Measurements from ENCODE around the gene GPSM1. TPM values are rescaled to one million over a fixed set of nuclear protein-coding genes. Genes with fewer than 3 reads are reported as not detected.
A peak's percentile ranks its signal among the peaks of the same experiment; 100 is the strongest.

The GPSM1 gene
- total RNA-seq, 1 experiment from 2014 or later: 26.9 TPM

GRCh38 chr9:136297016-136297691, 30.2 kb upstream of the GPSM1 start:
- H3K9me3 ChIP-seq (ENCODE audit: low read length): no peaks in the 10 kb centered on the region
- POLR2A ChIA-PET (ENCODE audit: unreplicated experiment): interaction anchor here (0.8 kb wide), 1 partner anchor 66 kb away, joined by 3 read pairs; no protein-coding TSS in a partner anchor
- peak overlapping the region; percentile 64 for H3K4me3 ChIP-seq (ENCODE audit: low read length)
- H3K9ac ChIP-seq (ENCODE audit: low read length): no peak overlapping the region
- intact Hi-C loops (cut with micrococcal nuclease): no loop called here
- DNase-seq (peak; percentile 16), ATAC-seq (peak; percentile 57)
- peak overlapping the region; percentile 95 for H3K4me2 ChIP-seq (ENCODE audit: low read length)
- H4K20me1 ChIP-seq (ENCODE audit: low read length): no peaks in the 10 kb centered on the region
- H3K27me3 ChIP-seq (ENCODE audit: low read length): no peaks in the 10 kb centered on the region
- TF ChIP-seq EZH2 (IDR thresholded peaks at IDR 0.05; ENCODE audit: low read length, unreplicated experiment): no peak
- no peak for TF ChIP-seq EZH2phosphoT487 (IDR thresholded peaks at IDR 0.05; ENCODE audit: borderline replicate concordance, low read length)
- TF ChIP-seq CTCF (conservative IDR thresholded peaks at IDR 0.05; ENCODE audit: low read depth, low read length): no peak
- no peaks in the 10 kb centered on the region for H3K36me3 ChIP-seq (ENCODE audit: low read depth, low read length)
- peak overlapping the region; percentile 78 for H2AFZ ChIP-seq (ENCODE audit: low read length)
- no peaks in the 10 kb centered on the region for H3F3A ChIP-seq (ENCODE audit: low read length, unreplicated experiment)
- CTCF ChIA-PET: no interaction called here
- no peaks in the 10 kb centered on the region for H3K79me2 ChIP-seq (ENCODE audit: low read length)
- peaks cover 9% of the 10 kb centered on the region for H3K4me1 ChIP-seq (ENCODE audit: insufficient read depth, low read length)
- no TSS peak for BruUV-seq (replicated peaks)
- H3K9me2 ChIP-seq (replicated peaks; ENCODE audit: low read length): no peaks in the 10 kb centered on the region
- H3K27ac ChIP-seq (ENCODE audit: low read length): no peak overlapping the region

DNA sequence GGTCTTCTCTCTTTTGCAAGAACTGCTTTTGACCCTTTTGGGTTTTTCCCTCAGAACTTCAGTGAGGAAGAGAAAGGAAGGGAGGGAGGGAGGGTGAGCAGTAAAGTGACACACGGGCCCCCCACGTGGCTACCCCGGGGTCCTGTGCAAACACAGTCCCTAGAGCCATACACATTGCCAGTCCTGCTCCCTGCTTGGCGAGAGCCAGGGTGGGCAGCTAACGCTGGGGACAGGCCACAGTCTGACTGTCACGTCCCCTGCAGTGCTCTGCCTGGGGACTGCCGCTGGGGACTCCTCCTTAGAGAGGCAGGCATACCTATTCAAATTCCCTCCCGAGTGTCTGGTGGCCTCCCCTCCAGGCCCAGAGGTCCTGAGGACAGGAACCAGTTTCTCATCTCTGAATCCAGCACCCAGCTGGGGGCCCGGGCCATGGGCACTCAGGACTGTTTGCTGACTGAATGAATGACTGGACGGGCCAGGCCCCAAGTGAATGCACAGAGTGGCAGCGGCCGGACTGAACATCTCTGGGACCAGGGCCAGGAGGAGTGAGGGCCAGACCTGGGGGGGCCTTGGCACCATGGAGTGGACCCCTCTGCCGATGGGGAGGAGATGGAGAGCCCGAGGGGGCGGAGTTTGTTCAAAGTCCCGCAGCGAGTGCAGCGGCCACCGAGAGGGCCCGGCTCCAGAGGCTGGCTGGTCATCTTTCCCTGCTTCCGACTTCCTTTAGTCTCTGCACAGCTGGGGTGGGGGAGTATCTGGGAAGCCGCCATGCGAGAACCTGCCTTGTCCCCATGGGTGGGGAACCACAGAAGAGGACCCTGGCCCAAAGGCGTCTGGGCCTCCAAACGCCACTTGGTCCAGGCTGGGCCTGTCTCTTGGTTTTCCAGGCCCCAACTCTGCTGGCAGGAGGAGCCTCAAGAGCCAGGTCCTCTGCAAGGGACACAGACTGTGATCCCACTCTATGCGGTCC, 29.3 kb upstream of the GPSM1 start:
- no TSS peak for BruUV-seq (replicated peaks)
- no peaks in the 10 kb centered on the region for H3K79me2 ChIP-seq (ENCODE audit: low read length)
- ChIA-PET POLR2A (ENCODE audit: unreplicated experiment) (interaction anchor here (0.8 kb wide), 1 partner anchor 65 kb away, joined by 3 read pairs; no protein-coding TSS in a partner anchor), CTCF (no interaction called here)
- DNase-seq (no peak), ATAC-seq (no peak)
- intact Hi-C loops (cut with micrococcal nuclease): no loop called here
- H3K9ac ChIP-seq (ENCODE audit: low read length): no peak overlapping the region
- no peaks in the 10 kb centered on the region for H3K9me2 ChIP-seq (replicated peaks; ENCODE audit: low read length)
- H3K4me1 ChIP-seq (ENCODE audit: insufficient read depth, low read length): peaks cover 9% of the 10 kb centered on the region
- H3F3A ChIP-seq (ENCODE audit: low read length, unreplicated experiment): no peaks in the 10 kb centered on the region
- no peak overlapping the region for H3K4me2 ChIP-seq (ENCODE audit: low read length)
- no peaks in the 10 kb centered on the region for H3K36me3 ChIP-seq (ENCODE audit: low read depth, low read length)
- no peaks in the 10 kb centered on the region for H3K27me3 ChIP-seq (ENCODE audit: low read length)
- TF ChIP-seq CTCF (conservative IDR thresholded peaks at IDR 0.05; ENCODE audit: low read depth, low read length): no peak
- TF ChIP-seq EZH2phosphoT487 (IDR thresholded peaks at IDR 0.05; ENCODE audit: borderline replicate concordance, low read length): no peak
- TF ChIP-seq EZH2 (IDR thresholded peaks at IDR 0.05; ENCODE audit: low read length, unreplicated experiment): no peak
- H3K9me3 ChIP-seq (ENCODE audit: low read length): no peaks in the 10 kb centered on the region
- no peak overlapping the region for H3K27ac ChIP-seq (ENCODE audit: low read length)
- no peaks in the 10 kb centered on the region for H4K20me1 ChIP-seq (ENCODE audit: low read length)
- H3K4me3 ChIP-seq (ENCODE audit: low read length): no peak overlapping the region
- no peak overlapping the region for H2AFZ ChIP-seq (ENCODE audit: low read length)

Measured in PC-3 (cell line).